Liver (tissue), 3 donors: ENCODE measurements around the gene EPHB2.

ENCODE experiments used
- ATF3 ChIP-seq: IDR thresholded peaks from 2 replicates; pipeline ENCODE4 v1.6.1; 2016; ENCODE audit warnings: antibody characterized with exemption
- CTCF ChIP-seq: fragments of 150-350 bp; IDR thresholded peaks from 2 replicates; pipeline ENCODE4 v1.5.1; 2017; ENCODE audit warnings: improper control_type of control experiment, low read depth, low read length; ENCODE audit not compliant: missing input control
- EGR1 ChIP-seq, 2 donors: IDR thresholded peaks; 2 replicates each; pipeline ENCODE4 v1.6.1; 2016 to 2018; ENCODE audit warnings: antibody characterized with exemption in 2 of 2, low read depth in 2 of 2
- GABPA ChIP-seq, 2 donors: IDR thresholded peaks in 1 of 2; conservative IDR thresholded peaks in 1 of 2; 2 replicates each; pipeline ENCODE4 v1.6.1; 2016; ENCODE audit warnings: antibody characterized with exemption in 2 of 2, mild to moderate bottlenecking in 1 of 2, moderate library complexity in 1 of 2
- JUND ChIP-seq, 2 donors: IDR thresholded peaks; 2 replicates each; pipeline ENCODE4 v1.6.1; 2016; ENCODE audit warnings: antibody characterized with exemption in 2 of 2
- MAX ChIP-seq: IDR thresholded peaks from 2 replicates; pipeline ENCODE4 v1.6.1; 2016; ENCODE audit warnings: antibody characterized with exemption
- NR2F2 ChIP-seq: IDR thresholded peaks from 2 replicates; pipeline ENCODE4 v1.6.1; 2016; ENCODE audit warnings: antibody characterized with exemption
- RAD21 ChIP-seq, 2 donors: IDR thresholded peaks; 2 replicates each; pipeline ENCODE4 v1.6.1; 2016; ENCODE audit warnings: antibody characterized with exemption in 2 of 2, mild to moderate bottlenecking in 2 of 2
- REST ChIP-seq: IDR thresholded peaks from 2 replicates; pipeline ENCODE4 v1.6.1; 2016; ENCODE audit warnings: antibody characterized with exemption, mild to moderate bottlenecking
- RXRA ChIP-seq, 2 donors: IDR thresholded peaks; 2 replicates each; pipeline ENCODE4 v1.6.1; 2017 to 2018; ENCODE audit warnings: antibody characterized with exemption in 2 of 2, mild to moderate bottlenecking in 1 of 2
- TAF1 ChIP-seq: conservative IDR thresholded peaks from 2 replicates; pipeline ENCODE4 v1.6.1; 2016; ENCODE audit warnings: antibody characterized with exemption, mild to moderate bottlenecking
- YY1 ChIP-seq: IDR thresholded peaks from 2 replicates; pipeline ENCODE4 v1.6.1; 2016; ENCODE audit warnings: antibody characterized with exemption, mild to moderate bottlenecking
- donor health status: healthy.
- donor health status: healthy.

GRCh38 chr1:22822371-22822770 is 111.7 kb downstream of the EPHB2 start:
- no peak for TF ChIP-seq CTCF
- TF ChIP-seq MAX: no peak
- TF ChIP-seq REST: no peak
- no peak for TF ChIP-seq EGR1 (IDR thresholded peaks at IDR 0.05; ENCODE audit: low read depth in 2 of 2)
- no peak for TF ChIP-seq ATF3
- no peak for TF ChIP-seq NR2F2
- no peak for TF ChIP-seq YY1
- no peak for TF ChIP-seq GABPA (IDR thresholded peaks at IDR 0.05 in 1 of 2, conservative IDR thresholded peaks at IDR 0.05 in 1 of 2)
- TF ChIP-seq TAF1: no peak
- no peak for TF ChIP-seq RAD21 (IDR thresholded peaks at IDR 0.05)
- no peak for TF ChIP-seq RXRA (IDR thresholded peaks at IDR 0.05)
- TF ChIP-seq JUND (IDR thresholded peaks at IDR 0.05): no peak
